Heart left ventricle (tissue), 13 donors: ENCODE results near the gene HOXC5.
"Not testable (repeated sequence)": the region's sequence is repeated elsewhere in the genome, so short reads cannot be mapped to it uniquely, and the experiment has no call there.

Experiments
- CTCF ChIP-seq, 12 donors: fragments of 200-600 bp; sonication (generic) in 4 of 12; IDR thresholded peaks; one replicate each; pipeline versions ENCODE4 v1.5.0 to v1.8.0; 2018 to 2022; ENCODE audit warnings: antibody characterized with exemption in 12 of 12, mild to moderate bottlenecking in 5 of 12
- POLR2A ChIP-seq, 2 donors: fragments of 450-650 bp; IDR thresholded peaks; one replicate each; pipeline ENCODE4 v1.6.1; 2017; ENCODE audit warnings: antibody characterized with exemption in 2 of 2, mild to moderate bottlenecking in 2 of 2, moderate library complexity in 2 of 2
- donor health status: ischemic (EF 13 %, LVEDD 7.1; RV severe dilation, severe dysfunction).
- donor health status: DM: no; HTN: yes; CAD: no.
- donor health status: DM: no; HTN: no; CAD: no.
- donor health status: ischemic (EF 25% LVEDD 6.9; RV normal size, moderate dysfunction).
- donor health status: ischemic (EF 25% LVEDD 5.7; RV mildly dilated, moderate dysfunction).
- donor health status: ischemic (EF 35%, LVEDD 5.7; RV mildly dilated, moderate dysfunction).
- donor health status: nonischemic (EF 11% LVEDD 7.7; RV severe dilation, severe dysfunction).
- donor health status: DM: yes; HTN: yes; CAD: no.
- donor health status: PGD.
- donor health status: ischemic (EF 29% LVEDD 5.4; RV normal size, mild dysfunction).
- donor health status: nonischemic (EF 23%, LVEDD 6.1; RV moderate dilation, normal function).

- not testable (repeated sequence) for TF ChIP-seq CTCF, POLR2A (IDR thresholded peaks at IDR 0.05)
Observed at GRCh38 chr12:54080008-54080924, 47.4 kb downstream of the HOXC5 start.
